PC-3 (cell line): Measurements from ENCODE around the gene PNP. TPM values are rescaled to one million over a fixed set of nuclear protein-coding genes. Genes with fewer than 3 reads are reported as not detected.
"Not testable (repeated sequence)": the region's sequence is repeated elsewhere in the genome, so short reads cannot be mapped to it uniquely, and the experiment has no call there.

Experiments
- ATAC-seq: fragments of 200-7000 bp; cut with Tn5 transposase; 2 replicates; pipeline ENCODE4 v1.9.1; 2020; ENCODE audit warnings: mild to moderate bottlenecking, moderate library complexity
- BruUV-seq: library from RNA; stranded (reverse); fragments of 400-500 nt; replicated peaks from 2 replicates; lab custom pipeline; 2021; lab: Mats Ljungman, UMichigan
- CTCF ChIA-PET: fragments of 300-600 bp; sonication (Branson Sonifier 250); formaldehyde crosslinking; loops from one replicate; lab custom pipeline; 2022; ENCODE audit warnings: antibody characterized with exemption; lab: Charles Lee
- POLR2A ChIA-PET: fragments of 300-600 bp; sonication (Branson Sonifier 250); formaldehyde crosslinking; loops from one replicate; lab custom pipeline; 2022; ENCODE audit warnings: antibody characterized with exemption; ENCODE audit not compliant: unreplicated experiment; lab: Charles Lee
- DNase-seq: peaks from one replicate; pipeline ENCODE4 v3.0.0-alpha.2; 2015
- H2AFZ ChIP-seq: fragments of 300-600 bp; sonication (generic); 2 replicates; pipeline ENCODE4 v1.6.0; 2016; ENCODE audit warnings: antibody characterized with exemption, low read length
- H3F3A ChIP-seq: fragments of 300-600 bp; sonication (generic); one replicate; pipeline ENCODE4 v1.6.0; 2017; ENCODE audit warnings: antibody characterized with exemption, low read length, control low read depth, mild to moderate bottlenecking; ENCODE audit not compliant: unreplicated experiment
- H3K27ac ChIP-seq: fragments of 300-600 bp; sonication (generic); 2 replicates; pipeline ENCODE4 v1.5.1; 2016; ENCODE audit warnings: mild to moderate bottlenecking, low read length
- H3K27me3 ChIP-seq: fragments of 300-600 bp; sonication (generic); 2 replicates; pipeline ENCODE4 v1.6.1; 2016; ENCODE audit warnings: low read length, mixed read lengths
- H3K36me3 ChIP-seq: fragments of 300-600 bp; sonication (generic); 2 replicates; pipeline ENCODE4 v1.6.1; 2016; ENCODE audit warnings: low read depth, mixed run types, low read length, mixed read lengths
- H3K4me1 ChIP-seq: fragments of 300-600 bp; sonication (generic); 2 replicates; pipeline ENCODE4 v1.5.1; 2016; ENCODE audit warnings: low read length; ENCODE audit not compliant: insufficient read depth
- H3K4me2 ChIP-seq: fragments of 300-600 bp; sonication (generic); 2 replicates; pipeline ENCODE4 v1.6.0; 2016; ENCODE audit warnings: low read length
- H3K4me3 ChIP-seq: fragments of 300-600 bp; sonication (generic); 2 replicates; pipeline ENCODE4 v1.5.1; 2016; ENCODE audit warnings: mild to moderate bottlenecking, low read length, mixed read lengths
- H3K79me2 ChIP-seq: fragments of 300-600 bp; sonication (generic); 2 replicates; pipeline ENCODE4 v1.6.1; 2017; ENCODE audit warnings: low read length, mixed read lengths
- H3K9ac ChIP-seq: fragments of 300-600 bp; sonication (generic); 2 replicates; pipeline ENCODE4 v1.6.0; 2016; ENCODE audit warnings: mild to moderate bottlenecking, low read length
- H3K9me2 ChIP-seq: fragments of 300-600 bp; sonication (generic); replicated peaks from 2 replicates; pipeline ENCODE4 v1.6.1; 2016; ENCODE audit warnings: mixed run types, low read length, mixed read lengths
- H3K9me3 ChIP-seq: fragments of 300-600 bp; sonication (generic); 2 replicates; pipeline ENCODE4 v1.6.1; 2016; ENCODE audit warnings: low read length, mixed read lengths
- H4K20me1 ChIP-seq: fragments of 300-600 bp; sonication (generic); 2 replicates; pipeline ENCODE4 v1.6.1; 2016; ENCODE audit warnings: low read length, mixed read lengths
- EZH2 ChIP-seq: fragments of 300-600 bp; sonication (generic); IDR thresholded peaks from one replicate; pipeline ENCODE4 v1.6.1; 2017; ENCODE audit warnings: antibody characterized with exemption, mild to moderate bottlenecking, low read length; ENCODE audit not compliant: unreplicated experiment
- EZH2phosphoT487 ChIP-seq: fragments of 300-600 bp; sonication (generic); IDR thresholded peaks from 2 replicates; pipeline ENCODE4 v1.6.1; 2018; ENCODE audit warnings: mild to moderate bottlenecking, antibody characterized with exemption, low read length, borderline replicate concordance
- intact Hi-C: fragments of 100-400 bp; cut with micrococcal nuclease; formaldehyde crosslinking; loops from 2 replicates; pipeline ENCODE4 v1.9.0; 2023
- total RNA-seq: library from RNA; depleted of rRNA; stranded (reverse); fragments of >200 nt; gene quantifications from 2 replicates; pipeline ENCODE4 v1.2.3, GENCODE V29; 2014
- TF ChIP-seq, protein P1 (sequence below): fragments of 300-600 bp; sonication (generic); conservative IDR thresholded peaks from 2 replicates; pipeline ENCODE4 v1.5.1; 2017; ENCODE audit warnings: antibody characterized with exemption, low read depth, mild to moderate bottlenecking, low read length

PNP gene
- total RNA-seq, 1 experiment from 2014 or later = 118 TPM

DNA sequence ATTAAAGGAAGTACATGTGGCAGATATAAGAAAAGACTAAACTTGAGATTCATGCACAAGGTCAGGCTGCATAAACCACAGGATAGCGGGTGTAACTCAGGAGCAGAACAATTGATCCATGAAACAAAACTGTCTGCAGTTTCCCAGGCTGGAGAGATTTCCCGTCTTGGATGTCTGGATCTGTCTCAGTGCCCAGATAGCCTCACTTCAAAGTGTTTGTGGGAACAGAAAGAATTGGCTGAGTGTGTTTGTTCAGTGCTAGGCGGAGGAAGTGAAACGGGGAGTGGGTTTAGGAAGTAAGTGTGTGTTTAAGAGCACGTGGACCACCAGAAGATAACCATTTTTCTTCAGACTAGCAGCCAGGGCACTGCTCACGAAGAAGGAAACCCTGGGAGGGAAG lies 34.7 kb downstream of the PNP start:
- Histone ChIP-seq H3K4me1 (peaks cover 21% of the 10 kb centered on the region), H3F3A (no peaks in the 10 kb centered on the region), H3K9ac (no peak overlapping the region), H3K79me2 (no peaks in the 10 kb centered on the region), H2AFZ (no peak overlapping the region), H3K4me2 (no peak overlapping the region), H3K4me3 (no peak overlapping the region), H3K27ac (no peak overlapping the region), H4K20me1 (no peaks in the 10 kb centered on the region), H3K27me3 (no peaks in the 10 kb centered on the region), H3K36me3 (no peaks in the 10 kb centered on the region), H3K9me3 (no peaks in the 10 kb centered on the region), H3K9me2 (no peaks in the 10 kb centered on the region)
- POLR2A ChIA-PET = no interaction called here
- DNase-seq (no peak), ATAC-seq (no peak)
- TF ChIP-seq, protein P1, sequence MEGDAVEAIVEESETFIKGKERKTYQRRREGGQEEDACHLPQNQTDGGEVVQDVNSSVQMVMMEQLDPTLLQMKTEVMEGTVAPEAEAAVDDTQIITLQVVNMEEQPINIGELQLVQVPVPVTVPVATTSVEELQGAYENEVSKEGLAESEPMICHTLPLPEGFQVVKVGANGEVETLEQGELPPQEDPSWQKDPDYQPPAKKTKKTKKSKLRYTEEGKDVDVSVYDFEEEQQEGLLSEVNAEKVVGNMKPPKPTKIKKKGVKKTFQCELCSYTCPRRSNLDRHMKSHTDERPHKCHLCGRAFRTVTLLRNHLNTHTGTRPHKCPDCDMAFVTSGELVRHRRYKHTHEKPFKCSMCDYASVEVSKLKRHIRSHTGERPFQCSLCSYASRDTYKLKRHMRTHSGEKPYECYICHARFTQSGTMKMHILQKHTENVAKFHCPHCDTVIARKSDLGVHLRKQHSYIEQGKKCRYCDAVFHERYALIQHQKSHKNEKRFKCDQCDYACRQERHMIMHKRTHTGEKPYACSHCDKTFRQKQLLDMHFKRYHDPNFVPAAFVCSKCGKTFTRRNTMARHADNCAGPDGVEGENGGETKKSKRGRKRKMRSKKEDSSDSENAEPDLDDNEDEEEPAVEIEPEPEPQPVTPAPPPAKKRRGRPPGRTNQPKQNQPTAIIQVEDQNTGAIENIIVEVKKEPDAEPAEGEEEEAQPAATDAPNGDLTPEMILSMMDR = no peak
- no peak for TF ChIP-seq EZH2
- no peak for TF ChIP-seq EZH2phosphoT487
- CTCF ChIA-PET = no interaction called here
- intact Hi-C loops = loop anchor here (2.0 kb wide), 1 partner anchor 13 kb away; no protein-coding TSS in a partner anchor
- BruUV-seq = no TSS peak

DNA sequence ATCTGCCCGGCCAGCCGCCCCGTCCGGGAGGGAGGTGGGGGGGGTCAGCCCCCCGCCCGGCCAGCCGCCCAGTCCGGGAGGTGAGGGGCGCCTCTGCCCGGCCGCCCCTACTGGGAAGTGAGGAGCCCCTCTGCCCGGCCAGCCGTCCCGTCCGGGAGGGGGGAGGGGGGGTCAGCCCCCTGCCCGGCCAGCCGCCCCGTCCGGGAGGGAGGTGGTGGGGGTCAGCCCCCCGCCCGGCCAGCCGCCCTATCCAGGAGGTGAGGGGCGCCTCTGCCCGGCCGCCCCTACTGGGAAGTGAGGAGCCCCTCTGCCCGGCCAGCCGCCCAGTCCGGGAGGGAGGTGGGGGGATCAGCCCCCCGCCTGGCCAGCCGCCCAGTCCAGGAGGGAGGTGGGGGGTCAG lies 37.1 kb downstream of the PNP start:
- H3K4me3 ChIP-seq, H3K79me2 ChIP-seq, H3K27me3 ChIP-seq, DNase-seq, H3F3A ChIP-seq, H4K20me1 ChIP-seq, CTCF ChIA-PET, BruUV-seq, H3K4me2 ChIP-seq, ATAC-seq, H3K36me3 ChIP-seq, H3K9ac ChIP-seq, intact Hi-C loops, H3K27ac ChIP-seq, H3K9me3 ChIP-seq, H3K4me1 ChIP-seq, H3K9me2 ChIP-seq, POLR2A ChIA-PET, H2AFZ ChIP-seq: not testable (repeated sequence)

DNA sequence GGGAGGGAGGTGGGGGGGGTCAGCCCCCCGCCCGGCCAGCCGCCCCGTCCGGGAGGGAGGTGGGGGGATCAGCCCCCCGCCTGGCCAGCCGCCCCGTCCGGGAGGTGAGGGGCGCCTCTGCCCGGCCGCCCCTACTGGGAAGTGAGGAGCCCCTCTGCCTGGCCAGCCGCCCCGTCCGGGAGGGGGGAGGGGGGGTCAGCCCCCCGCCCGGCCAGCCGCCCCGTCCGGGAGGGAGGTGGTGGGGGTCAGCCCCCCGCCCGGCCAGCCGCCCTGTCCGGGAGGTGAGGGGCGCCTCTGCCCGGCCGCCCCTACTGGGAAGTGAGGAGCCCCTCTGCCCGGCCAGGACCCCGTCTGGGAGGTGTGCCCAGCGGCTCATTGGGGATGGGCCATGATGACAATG lies 37.5 kb downstream of the PNP start:
- POLR2A ChIA-PET, H4K20me1 ChIP-seq, H3K27ac ChIP-seq, H3K27me3 ChIP-seq, intact Hi-C loops, H3K9me3 ChIP-seq, H3K9ac ChIP-seq, H3K4me2 ChIP-seq, H3K79me2 ChIP-seq, H3F3A ChIP-seq, H3K4me3 ChIP-seq, CTCF ChIA-PET, H2AFZ ChIP-seq, H3K9me2 ChIP-seq, DNase-seq, BruUV-seq, H3K36me3 ChIP-seq, H3K4me1 ChIP-seq, ATAC-seq: not testable (repeated sequence)

DNA sequence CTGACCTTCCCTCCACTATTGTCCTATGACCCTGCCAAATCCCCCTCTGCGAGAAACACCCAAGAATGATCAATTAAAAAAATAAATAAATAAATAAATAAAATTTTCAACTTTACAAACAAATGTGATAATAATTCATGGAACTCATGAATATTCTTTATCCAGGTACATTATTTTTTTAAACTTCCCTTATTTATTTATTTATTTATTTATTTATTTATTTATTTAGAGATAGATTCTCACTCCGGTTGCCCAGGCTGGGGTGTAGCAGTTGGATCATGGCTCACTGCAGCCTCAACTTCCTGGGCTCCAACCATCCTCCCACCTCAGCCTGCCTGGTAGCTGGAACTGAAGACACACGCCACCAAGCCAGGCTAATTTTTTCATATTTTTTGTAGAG lies 38.3 kb downstream of the PNP start:
- H3K9ac ChIP-seq, H3K9me2 ChIP-seq, H3K36me3 ChIP-seq, H3K4me3 ChIP-seq, ATAC-seq, H3K27ac ChIP-seq, H4K20me1 ChIP-seq, BruUV-seq, intact Hi-C loops, H3K9me3 ChIP-seq, H2AFZ ChIP-seq, H3K4me1 ChIP-seq, H3F3A ChIP-seq, H3K79me2 ChIP-seq, DNase-seq, H3K4me2 ChIP-seq, POLR2A ChIA-PET, CTCF ChIA-PET, H3K27me3 ChIP-seq: not testable (repeated sequence)
